ENCODE data around the gene ARMH4.

DNA sequence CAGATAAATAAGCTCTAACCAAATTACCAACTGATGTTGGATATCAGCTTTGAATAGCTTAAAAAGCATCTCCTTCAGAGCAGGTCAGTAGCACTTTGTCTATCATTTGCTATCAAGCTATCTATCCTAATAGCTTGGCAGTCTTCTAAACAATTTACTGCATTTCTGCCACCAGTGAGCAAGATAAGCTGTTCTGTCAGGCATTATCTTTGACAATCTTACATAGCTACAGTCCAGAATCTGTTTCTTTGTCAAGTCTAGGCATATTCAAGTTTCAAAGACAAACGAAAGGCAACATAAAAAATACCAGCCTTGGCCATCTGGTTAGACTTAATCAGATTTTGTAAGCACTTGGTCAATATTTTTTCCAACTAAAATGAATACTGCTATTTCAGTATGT is 5.6 kb downstream of the ARMH4 start:
- TF ChIP-seq POLR2A (IDR thresholded peaks at IDR 0.05) (no peak), EP300 (IDR thresholded peaks at IDR 0.05) (no peak)
- TF ChIP-seq, protein P1, sequence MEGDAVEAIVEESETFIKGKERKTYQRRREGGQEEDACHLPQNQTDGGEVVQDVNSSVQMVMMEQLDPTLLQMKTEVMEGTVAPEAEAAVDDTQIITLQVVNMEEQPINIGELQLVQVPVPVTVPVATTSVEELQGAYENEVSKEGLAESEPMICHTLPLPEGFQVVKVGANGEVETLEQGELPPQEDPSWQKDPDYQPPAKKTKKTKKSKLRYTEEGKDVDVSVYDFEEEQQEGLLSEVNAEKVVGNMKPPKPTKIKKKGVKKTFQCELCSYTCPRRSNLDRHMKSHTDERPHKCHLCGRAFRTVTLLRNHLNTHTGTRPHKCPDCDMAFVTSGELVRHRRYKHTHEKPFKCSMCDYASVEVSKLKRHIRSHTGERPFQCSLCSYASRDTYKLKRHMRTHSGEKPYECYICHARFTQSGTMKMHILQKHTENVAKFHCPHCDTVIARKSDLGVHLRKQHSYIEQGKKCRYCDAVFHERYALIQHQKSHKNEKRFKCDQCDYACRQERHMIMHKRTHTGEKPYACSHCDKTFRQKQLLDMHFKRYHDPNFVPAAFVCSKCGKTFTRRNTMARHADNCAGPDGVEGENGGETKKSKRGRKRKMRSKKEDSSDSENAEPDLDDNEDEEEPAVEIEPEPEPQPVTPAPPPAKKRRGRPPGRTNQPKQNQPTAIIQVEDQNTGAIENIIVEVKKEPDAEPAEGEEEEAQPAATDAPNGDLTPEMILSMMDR (IDR thresholded peaks at IDR 0.05) = no peak

Data from suprapubic skin (tissue), 3 donors.